Measurements from ENCODE around the gene IPO9. TPM values are rescaled to one million over a fixed set of nuclear protein-coding genes. Genes with fewer than 3 reads are reported as not detected.
A peak's percentile ranks its signal among the peaks of the same experiment; 100 is the strongest.

IPO9 gene
- total RNA-seq, 2 donors from 2014 or later = 108 to 133 TPM

GRCh38 chr1:201825245-201825644, 3.7 kb upstream of the IPO9 start:
- H3K4me3 Mint-ChIP-seq = no peak overlapping the region
- no peak overlapping the region for H3K27ac Mint-ChIP-seq
- no peaks in the 10 kb centered on the region for H3K27me3 Mint-ChIP-seq (ENCODE audit: insufficient read depth)
- Histone ChIP-seq H3K9ac (ENCODE audit: extremely low read depth, low read length, poor library complexity, severe bottlenecking) (no peak overlapping the region), H3K27me3 (ENCODE audit: control insufficient read depth, insufficient read depth, low read length, poor library complexity, severe bottlenecking) (no peaks in the 10 kb centered on the region), H3K27ac (ENCODE audit: low read depth, low read length) (no peak overlapping the region), H3K4me1 (ENCODE audit: control insufficient read depth, insufficient read depth, low read length) (peaks cover 3% of the 10 kb centered on the region), H3K4me3 (ENCODE audit: low read length) (no peak overlapping the region), H3K9me3 (ENCODE audit: control insufficient read depth, low read length) (no peaks in the 10 kb centered on the region), H3K36me3 (ENCODE audit: control insufficient read depth, insufficient read depth, low read length) (peaks cover 19% of the 10 kb centered on the region)
- TF ChIP-seq CTCF (conservative IDR thresholded peaks at IDR 0.05) = no peak
- H3K36me3 Mint-ChIP-seq (ENCODE audit: low read depth) = peaks cover 11% of the 10 kb centered on the region
- 70 to 94% methylated on average over 2 to 3 of the region's 3 CpGs for WGBS, 2 experiments (ENCODE audit: insufficient coverage in 1 of 2, insufficient read length in 1 of 2)
- no peaks in the 10 kb centered on the region for H3K9me3 Mint-ChIP-seq
- H3K4me1 Mint-ChIP-seq = peaks cover 9% of the 10 kb centered on the region
- no peak for DNase-seq

- Histone ChIP-seq H3K9me3 (ENCODE audit: control insufficient read depth, low read length) (no peaks in the 10 kb centered on the region), H3K27me3 (ENCODE audit: control insufficient read depth, insufficient read depth, low read length, poor library complexity, severe bottlenecking) (no peaks in the 10 kb centered on the region), H3K4me1 (ENCODE audit: control insufficient read depth, insufficient read depth, low read length) (peaks cover 3% of the 10 kb centered on the region), H3K36me3 (ENCODE audit: control insufficient read depth, insufficient read depth, low read length) (peaks cover 5% of the 10 kb centered on the region), H3K4me3 (ENCODE audit: low read length) (no peak overlapping the region), H3K27ac (ENCODE audit: low read depth, low read length) (no peak overlapping the region), H3K9ac (ENCODE audit: extremely low read depth, low read length, poor library complexity, severe bottlenecking) (no peak overlapping the region)
- 74 to 92% methylated on average over 2 to 4 of the region's 4 CpGs for WGBS, 2 experiments (ENCODE audit: insufficient coverage in 1 of 2, insufficient read length in 1 of 2)
- H3K27ac Mint-ChIP-seq = peak overlapping the region; percentile 20
- peaks cover 7% of the 10 kb centered on the region for H3K36me3 Mint-ChIP-seq (ENCODE audit: low read depth)
- peak; percentile 51 for DNase-seq
- no peaks in the 10 kb centered on the region for H3K27me3 Mint-ChIP-seq (ENCODE audit: insufficient read depth)
- TF ChIP-seq CTCF (conservative IDR thresholded peaks at IDR 0.05) = no peak
- H3K4me1 Mint-ChIP-seq = peaks cover 22% of the 10 kb centered on the region
- H3K9me3 Mint-ChIP-seq = no peaks in the 10 kb centered on the region
- H3K4me3 Mint-ChIP-seq = no peak overlapping the region
Measured at GRCh38 chr1:201826830-201827229, 2.1 kb upstream of the IPO9 start.

- Mint-ChIP-seq H3K36me3 (ENCODE audit: low read depth) (peaks cover 7% of the 10 kb centered on the region), H3K9me3 (no peaks in the 10 kb centered on the region), H3K4me1 (peaks cover 22% of the 10 kb centered on the region), H3K27me3 (ENCODE audit: insufficient read depth) (no peaks in the 10 kb centered on the region), H3K4me3 (peak overlapping the region; percentile 98), H3K27ac (peak overlapping the region; percentile 32)
- Histone ChIP-seq H3K4me3 (ENCODE audit: low read length) (no peak overlapping the region), H3K9me3 (ENCODE audit: control insufficient read depth, low read length) (no peaks in the 10 kb centered on the region), H3K4me1 (ENCODE audit: control insufficient read depth, insufficient read depth, low read length) (peaks cover 3% of the 10 kb centered on the region), H3K27ac (ENCODE audit: low read depth, low read length) (no peak overlapping the region), H3K36me3 (ENCODE audit: control insufficient read depth, insufficient read depth, low read length) (no peaks in the 10 kb centered on the region), H3K27me3 (ENCODE audit: control insufficient read depth, insufficient read depth, low read length, poor library complexity, severe bottlenecking) (no peaks in the 10 kb centered on the region), H3K9ac (ENCODE audit: extremely low read depth, low read length, poor library complexity, severe bottlenecking) (no peak overlapping the region)
- WGBS, 2 experiments (ENCODE audit: insufficient coverage in 1 of 2, insufficient read length in 1 of 2) = 96 to 97% methylated on average over 8 of the region's 8 CpGs
- no peak for TF ChIP-seq CTCF (conservative IDR thresholded peaks at IDR 0.05)
- no peak for DNase-seq
Measured at GRCh38 chr1:201827321-201828216, 1.4 kb upstream of the IPO9 start.
